HG03135 (cell line): ENCODE data around the gene ARHGEF9.
"Not testable (repeated sequence)": the region's sequence is repeated elsewhere in the genome, so short reads cannot be mapped to it uniquely, and the experiment has no call there.

ENCODE experiments used
- ATAC-seq: cut with Tn5 transposase; IDR thresholded peaks from one replicate; pipeline ENCODE4 v1.9.1; 2021; ENCODE audit warnings: mild to moderate bottlenecking, moderate library complexity; ENCODE audit not compliant: unreplicated experiment

ARHGEF9 gene

DNA sequence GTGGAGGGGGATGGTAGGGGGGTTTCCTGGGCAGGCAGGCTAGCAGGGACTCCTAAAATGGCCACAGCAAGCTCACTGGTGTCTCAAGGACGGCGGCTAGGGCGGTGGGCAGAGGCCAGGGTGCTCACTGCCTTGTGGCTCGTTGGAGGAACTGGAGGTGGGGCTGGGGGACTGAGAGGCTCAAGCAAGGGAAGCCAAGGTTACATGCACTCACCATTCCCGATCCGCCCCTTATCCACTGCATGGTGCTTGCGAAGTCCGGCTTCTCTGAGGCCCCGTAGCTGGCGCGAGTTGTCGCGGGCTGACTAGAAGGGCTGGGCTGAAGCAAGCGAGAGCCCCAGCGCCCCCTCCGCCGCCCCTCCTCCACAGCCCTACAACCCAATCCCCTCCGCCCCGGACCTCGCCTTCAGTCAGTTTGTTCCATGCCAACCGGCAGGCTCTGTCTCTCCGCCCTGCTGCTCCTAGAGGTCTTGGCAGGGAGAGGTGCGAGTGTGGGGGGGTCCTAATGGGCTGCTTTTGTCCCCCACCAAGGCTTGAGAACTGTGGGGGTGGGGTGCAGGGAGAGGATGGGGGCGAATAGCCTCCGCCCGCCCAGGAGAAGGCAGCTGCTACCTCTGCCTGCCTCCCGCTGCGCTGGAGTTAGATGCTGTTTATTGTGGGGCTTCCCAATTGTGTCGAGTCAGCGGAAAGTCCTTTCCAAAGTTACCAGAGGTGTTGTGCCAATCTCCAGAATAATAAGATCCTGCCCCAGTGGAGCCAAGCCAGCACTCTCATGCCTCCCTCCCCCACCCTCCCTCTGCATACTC lies at the start of gene ARHGEF9:
TSS of gene ARHGEF9 (minus strand) at position 313 of the 806 bp plus-strand sequence. CDS start at position 244, 69 bp downstream.
- no peak for ATAC-seq

DNA sequence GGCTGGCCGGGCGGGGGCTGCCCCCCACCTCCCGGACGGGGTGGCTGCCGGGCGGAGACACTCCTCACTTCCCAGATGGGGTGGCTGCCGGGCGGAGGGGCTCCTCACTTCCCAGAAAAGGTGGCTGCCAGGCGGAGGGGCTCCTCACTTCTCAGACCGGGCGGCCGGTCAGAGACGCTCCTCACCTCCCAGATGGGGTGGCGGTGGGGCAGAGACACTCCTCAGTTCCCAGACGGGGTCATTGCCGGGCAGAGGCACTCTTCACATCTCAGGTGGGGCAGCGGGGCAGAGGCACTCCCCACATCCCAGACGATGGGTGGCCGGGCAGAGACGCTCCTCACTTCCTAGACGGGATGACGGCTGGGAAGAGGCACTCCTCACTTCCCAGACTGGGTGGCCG lies 40.4 kb upstream of the ARHGEF9 start:
- not testable (repeated sequence) for ATAC-seq

DNA sequence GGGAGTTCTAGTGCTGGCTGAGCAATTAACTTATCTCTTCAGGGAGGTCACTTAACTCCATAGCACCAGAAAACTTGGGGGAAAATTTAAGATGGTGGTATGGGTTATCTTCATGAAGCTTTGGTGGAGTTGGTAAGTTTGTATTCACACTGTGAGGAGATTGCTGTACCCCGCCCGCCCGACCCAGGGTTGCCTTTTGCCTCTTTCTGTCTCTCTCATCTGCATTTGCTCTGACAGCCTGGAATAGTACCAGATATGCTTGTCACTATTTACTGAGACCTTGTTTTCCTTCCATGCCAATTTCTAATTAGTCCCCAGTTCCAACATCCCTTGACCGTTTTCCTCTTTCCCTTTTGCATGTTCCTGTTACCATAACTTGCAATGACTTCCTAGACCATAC lies 33.1 kb upstream of the ARHGEF9 start:
- no peak for ATAC-seq

DNA sequence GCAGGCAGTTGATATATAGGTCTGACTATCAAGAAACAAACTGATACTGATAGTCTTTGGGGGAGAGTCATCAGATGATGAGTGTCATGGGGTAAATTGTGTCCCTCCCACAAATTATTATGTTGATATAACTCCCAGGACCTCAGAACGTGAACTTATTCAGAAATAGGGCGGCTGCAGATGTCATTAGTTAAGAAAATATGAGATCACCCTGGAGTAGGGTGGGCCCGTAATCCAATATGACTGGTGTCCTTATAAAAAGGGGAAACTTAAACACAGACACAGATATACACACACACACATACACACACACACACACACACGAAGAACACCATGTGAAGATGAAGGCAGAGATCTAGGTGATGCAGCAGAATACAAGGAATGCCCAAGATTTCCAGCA lies 32.7 kb upstream of the ARHGEF9 start:
- ATAC-seq, result no peak

DNA sequence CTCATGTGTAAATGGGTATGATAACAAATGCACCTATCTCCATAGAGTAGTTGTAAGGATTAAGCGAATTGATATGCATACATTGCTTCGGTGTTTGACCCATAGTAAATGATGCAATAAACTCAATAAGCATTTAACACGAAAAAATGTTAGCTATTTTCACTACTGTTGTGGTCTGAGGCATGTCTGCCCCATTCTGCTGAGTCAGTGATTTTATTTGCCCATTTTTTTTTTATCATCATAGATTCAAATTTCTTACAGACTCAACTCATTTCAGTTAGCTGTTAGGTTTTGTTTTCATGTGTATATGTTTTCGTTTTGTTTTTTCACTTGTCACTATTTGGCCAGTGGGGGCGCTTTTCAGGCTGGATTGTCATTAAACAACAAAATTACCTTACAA lies 27.8 kb upstream of the ARHGEF9 start:
- no peak for ATAC-seq

DNA sequence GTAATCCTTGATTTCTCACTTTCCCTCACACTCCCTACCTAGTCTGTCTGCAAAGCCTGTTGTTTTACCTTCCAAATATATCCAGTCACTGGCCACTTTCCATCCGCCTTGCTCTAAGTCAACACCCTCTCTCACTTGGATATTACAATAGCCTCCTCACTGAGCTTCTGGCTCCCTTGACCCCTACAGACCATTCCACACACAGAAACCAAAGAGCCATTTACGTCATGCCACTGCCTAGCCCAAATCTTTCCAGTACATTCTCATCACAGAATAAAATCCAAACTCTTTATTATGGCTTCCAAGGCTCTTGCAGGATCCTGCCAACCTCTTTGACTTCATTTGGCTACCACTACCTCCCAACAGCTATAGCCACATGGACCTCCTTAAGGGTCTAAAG lies 25.7 kb upstream of the ARHGEF9 start:
- no peak for ATAC-seq

DNA sequence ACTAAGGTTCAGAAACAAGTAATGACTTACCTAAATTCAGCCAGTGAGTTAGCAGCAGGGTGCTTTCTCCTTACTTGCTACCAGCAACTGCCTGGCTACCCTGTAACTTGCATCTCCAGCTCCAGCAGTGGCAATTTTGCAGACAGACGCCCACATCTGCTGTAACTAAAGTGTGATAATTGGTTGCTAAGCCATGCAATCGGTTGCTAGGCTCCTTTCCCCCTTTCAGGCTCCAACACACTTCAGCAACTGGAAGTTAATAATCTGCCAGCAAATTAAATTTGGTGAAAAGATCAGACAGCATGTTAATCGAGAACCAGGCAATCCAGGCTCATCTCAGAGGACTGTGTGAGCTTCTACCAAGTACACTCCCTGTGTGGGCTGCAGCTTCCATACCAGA lies 24.2 kb upstream of the ARHGEF9 start:
- ATAC-seq, result no peak

DNA sequence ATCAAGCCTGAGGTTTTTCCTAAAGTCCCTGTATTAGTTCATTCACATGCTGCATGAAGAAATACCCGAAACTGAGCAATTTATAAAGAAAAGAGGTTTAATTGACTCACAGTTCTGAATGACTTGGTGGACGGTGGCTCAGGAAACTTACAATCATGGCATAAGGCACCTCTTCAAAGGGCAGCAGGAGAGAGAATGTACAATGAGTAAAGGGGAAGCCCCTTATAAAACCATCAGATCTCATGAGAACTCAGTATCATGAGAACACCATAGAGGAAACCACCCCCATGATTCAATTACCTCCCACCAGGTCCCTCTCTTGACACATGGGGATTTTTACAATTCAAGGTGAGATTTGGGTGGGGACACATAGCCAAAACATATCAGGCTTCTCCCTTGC lies 10.4 kb upstream of the ARHGEF9 start:
- ATAC-seq, result not testable (repeated sequence)

DNA sequence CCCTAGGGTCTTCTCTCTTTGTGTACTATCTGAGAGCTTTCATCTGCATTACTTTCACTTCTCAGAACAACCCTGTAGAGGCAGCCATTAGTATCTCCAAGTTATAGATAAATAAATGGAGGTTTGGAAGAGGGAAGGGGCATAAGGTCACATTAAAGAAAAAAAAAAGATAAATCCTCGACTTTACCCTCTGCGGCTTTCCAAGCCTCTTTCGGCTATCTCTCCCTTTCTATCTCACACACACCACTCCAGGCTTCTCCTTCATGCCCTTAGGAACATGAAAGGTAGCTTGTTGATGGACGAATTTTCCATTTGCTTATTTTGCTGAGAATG lies 660 bp upstream of the ARHGEF9 start:
- ATAC-seq, result no peak

DNA sequence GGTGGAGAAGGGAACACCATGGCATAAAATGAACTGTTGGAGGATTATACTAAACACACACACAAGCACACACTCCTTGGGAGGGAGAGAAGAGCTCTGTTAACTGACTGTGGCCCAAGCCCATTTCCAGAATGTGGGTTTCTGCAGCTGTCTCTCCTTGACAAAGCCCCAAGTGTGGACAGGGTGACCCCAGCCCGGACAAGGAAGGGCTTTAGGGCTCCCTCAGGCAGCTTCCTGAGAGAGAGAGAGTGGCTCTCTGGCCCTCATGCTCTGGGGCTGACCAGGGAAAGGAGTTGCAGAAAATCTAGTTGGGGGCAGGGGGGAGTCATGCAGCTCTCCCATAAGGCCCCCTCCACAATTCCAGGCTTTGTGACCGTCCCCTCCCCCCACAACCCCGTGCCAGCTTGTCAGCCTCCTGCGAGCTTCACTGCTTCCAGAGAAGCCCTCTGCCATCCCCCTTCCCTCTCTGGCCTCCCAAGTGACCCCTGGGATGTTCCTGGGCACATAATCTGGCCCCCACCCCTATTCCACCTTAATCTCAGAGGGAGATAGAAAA lies 590 bp downstream of the ARHGEF9 start:
- ATAC-seq, result no peak

DNA sequence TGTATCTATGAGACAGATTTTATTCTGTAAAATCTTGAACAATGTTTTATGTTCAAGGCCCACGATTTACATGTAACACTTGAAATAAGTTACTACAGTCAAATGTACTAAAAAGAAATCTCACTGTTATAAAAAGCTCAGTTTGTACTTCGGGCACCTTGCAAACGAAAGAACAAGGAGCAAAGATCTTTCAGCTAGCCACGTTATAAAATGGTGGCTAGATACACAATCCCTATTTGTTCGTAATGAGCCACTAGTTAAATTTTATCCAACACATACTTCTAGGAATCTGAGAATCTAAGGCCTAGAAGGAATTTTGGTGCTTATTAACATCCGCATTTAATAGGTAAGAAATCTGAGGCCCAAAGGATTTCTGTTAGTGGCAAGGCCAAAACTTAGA lies 2.5 kb downstream of the ARHGEF9 start:
- ATAC-seq, result no peak

DNA sequence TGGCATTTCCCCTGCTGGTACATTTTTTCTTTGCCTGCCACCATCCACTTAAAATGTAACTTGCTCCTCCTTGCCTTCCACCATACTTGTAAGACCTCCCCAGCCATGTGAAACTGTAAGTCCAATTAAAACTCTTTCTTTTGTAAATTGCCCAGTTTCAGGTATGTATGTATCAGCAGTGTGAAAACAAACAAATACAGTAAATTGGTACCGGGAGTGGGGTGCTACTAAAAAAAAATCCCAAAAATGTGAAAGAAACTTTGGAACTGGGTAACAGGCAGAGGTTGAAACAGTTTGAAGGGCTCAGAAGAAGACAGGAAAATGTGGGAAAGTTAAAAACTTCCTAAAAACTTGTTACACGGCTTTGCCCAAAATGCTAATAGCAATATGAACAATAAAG lies 16.3 kb downstream of the ARHGEF9 start:
- ATAC-seq, result no peak

DNA sequence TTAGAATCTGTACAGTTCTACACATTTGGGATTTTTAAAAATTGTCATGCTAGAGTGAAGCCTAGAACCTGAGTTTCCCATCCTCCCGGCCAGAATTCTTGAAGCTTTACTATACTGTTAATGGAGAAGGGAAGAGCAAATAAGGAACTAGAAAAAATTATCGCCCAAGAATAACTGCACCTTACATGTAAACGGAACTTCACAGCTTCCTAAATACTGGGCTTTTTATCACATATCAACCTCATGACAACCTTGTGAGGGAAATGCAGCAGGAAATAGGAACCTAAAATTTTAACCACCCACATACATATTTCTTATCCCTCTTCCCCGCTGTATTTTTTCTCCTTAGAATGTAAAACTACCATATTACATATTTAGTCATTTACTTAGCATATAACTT lies 19.3 kb downstream of the ARHGEF9 start:
- ATAC-seq, result no peak

DNA sequence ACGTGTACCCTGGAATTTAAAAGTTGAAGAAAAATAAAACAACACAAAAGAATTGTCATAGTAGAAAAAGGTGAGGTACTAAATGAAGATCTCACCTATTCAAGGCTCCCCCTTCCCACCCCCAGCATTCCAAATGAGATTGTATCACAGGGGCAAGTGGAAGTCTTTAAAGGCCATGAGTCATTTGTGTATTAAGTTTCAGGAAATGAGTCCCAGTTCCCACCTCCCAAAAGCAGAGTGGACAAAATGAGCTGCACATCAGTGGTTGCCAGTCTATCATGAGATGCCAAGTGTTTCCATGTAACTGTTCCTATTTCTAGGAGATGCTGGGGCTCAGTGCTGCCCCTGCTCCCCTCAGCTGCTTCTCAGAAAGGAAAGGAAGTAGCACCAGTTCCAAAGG lies 20.1 kb downstream of the ARHGEF9 start:
- ATAC-seq, result no peak

DNA sequence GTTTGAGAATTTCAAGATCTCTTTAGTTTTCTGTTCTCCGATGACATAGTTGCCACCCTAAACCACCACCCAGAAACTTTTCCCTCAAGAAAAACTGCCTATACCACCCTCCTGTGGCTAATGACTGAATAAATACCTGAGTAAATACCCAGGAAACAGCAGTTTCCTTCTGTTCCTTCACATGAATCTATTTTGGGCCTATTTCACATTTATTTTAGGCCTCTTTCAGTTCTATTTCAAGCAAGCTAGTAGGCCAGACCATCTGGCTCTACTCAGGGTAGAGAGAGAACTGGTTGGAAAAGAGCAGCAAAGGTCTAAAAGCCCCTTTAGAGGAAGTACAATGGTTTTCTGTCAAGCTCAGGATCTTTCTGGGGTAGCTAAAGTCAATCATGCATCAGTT lies 23.4 kb downstream of the ARHGEF9 start:
- peak; percentile 67 for ATAC-seq

DNA sequence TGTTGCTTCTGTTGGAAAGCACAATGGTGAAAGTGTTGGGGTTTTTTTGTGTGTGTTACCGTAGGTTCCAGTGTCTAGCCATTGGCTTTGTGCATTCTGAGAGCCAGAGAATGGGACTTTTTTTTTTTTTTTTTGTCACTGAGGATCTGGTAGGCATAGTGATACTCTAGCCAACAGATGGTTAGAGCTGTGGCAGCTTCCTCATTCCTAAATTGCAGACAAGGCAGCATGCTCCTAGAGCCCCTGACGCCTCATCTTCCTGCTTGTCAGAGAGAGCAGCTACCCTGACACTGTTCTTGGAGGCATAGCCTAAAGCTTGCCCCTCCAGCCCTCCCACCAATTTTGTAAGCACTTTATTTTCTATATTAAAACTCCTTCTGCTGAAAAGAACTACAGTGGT lies 27.0 kb downstream of the ARHGEF9 start:
- ATAC-seq, result no peak

DNA sequence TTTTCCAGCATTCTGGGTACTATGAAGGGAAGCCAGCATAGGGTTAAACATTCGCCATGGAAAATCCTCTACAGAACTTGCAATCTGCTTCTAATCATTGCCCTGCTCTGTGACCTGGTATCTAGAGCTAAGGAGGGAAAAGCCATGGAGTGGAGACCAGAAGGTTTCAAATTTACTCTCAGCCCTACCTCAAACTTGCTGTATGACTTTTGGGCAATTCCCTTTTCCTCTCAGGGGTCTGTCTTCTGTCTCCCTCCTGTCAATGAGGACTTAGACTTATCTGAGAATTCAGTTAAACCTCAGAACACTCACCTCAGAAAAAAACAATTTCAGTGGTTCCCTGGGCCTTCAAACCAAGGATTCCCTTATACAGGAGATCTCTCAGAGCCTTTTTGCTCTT lies 29.1 kb downstream of the ARHGEF9 start:
- no peak for ATAC-seq

DNA sequence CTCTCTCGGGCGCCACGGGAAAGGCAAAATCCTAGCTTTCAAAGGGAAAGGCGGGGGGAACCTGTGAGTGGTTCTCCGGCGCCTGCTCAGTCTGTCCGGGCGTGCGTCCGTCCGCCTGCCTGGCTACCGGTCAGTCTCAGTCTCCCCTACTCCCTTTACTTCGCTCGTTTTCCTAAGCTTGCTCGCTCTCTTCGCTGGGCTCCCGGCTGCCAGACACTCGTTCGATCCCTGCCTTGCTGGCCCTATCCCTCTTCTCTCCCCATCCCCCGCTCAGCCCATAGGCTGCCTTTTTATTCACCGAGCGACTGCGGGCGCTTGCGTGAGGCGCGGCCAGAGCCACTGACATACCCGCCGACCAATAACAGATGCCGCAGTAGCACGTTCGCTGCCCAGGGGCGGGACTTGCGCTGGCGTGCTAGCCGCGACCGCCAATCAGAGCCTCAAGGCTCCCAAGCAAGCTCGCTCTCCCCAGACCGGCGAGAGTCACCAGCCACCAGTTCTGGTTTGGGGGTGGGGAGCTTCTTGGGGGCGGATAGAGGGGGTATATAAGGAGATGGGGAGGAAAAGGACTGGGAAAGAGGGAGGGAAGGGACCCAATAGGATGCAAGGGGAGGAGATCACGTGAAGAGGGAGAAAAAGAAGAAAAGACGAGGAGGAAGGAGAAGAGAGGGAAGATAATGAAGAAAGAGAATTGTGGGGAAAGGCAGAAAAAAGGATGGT lies 30.0 kb downstream of the ARHGEF9 start:
- peak; percentile 95 for ATAC-seq

DNA sequence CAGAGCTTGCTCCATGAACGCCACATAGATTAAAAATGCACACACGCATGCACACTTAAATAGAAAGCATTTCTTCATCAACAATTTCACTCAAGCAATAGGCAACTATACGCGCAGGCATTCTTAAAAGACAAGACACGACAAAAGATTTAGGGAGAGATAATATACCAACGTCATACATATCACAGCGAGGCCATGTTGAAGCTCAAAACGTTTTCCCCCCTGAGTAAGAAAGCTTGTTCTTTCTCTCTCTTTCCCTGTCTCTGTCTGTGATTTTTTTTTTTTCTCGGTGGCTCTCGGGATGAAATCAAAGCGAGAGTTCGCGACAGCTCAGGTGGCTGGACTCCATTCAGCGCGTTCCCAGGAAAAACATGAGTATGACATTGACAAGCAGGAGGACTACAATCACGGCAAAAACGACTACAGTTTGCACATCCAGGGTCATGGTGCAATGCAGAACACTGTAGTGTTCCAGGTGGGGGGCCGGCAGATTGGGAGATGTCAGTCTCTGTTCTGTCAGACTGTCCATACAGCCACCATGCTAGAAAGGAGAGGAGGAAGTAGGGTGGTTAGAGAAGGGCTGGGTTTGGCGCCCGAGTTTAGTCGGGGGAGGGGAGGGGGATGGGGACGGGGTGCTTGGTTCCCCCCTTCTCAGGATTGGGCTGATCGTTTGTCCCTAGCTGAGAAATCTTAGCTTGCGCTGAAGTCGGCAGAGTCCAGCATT lies 30.7 kb downstream of the ARHGEF9 start:
- peak; percentile 27 for ATAC-seq

DNA sequence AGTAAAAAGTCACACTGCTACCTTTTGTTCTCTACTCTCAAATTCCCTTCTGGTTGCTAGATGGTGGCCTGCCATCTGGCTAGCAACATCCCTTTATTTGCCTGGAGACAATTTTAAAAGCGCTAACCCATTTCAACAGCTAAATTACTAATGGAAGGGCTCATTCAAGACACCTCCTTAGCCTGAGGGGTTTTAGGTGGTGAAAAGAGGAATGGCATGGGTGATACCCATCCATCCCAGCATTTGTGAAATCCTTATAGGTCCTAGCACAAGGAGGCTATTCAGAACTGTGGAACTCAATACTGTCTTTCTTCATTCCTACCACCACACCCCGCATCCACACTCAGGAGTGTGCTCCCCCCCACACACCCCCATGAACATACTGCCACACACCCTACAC lies 33.5 kb downstream of the ARHGEF9 start:
- no peak for ATAC-seq

DNA sequence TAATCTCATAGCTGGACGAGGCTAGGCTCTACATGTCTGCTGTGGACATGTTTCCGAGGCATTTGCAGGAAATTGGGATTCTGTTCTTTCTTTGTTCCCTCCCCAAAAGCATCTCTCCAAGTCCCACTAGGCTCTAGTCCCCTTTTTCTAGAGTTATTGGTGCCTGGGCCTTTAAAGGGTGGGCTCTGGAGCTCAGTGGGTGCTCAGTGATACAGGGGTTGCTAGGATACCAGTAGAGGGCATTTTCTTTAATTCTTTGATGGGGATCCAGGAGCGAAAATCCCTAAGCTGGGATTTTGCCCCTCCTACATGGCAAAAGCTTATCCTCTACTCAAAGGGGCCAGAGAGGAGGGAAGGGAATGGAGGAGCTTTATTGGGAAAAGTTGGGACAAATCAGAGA lies 34.2 kb downstream of the ARHGEF9 start:
- no peak for ATAC-seq

DNA sequence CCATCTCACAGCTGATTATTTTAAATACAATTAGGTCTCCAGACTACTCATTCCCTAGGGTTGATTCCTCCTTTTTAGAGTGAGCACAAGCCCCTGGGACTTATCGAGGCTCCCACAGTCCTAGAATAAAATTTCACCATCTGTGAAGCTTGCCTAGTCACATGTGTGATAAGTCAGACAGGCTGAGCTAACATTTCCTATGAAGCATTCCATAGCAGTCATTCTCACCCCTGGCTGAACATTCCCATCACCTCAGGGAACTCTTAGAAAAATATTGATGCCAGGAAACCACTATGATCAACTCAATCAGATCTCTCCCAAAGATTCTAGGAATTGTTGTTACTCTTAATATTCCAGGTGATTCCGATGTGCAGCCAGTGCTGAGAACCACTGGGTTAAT lies 37.7 kb downstream of the ARHGEF9 start:
- ATAC-seq, result no peak
